ENCODE measurements around the gene UGCG.

DNA sequence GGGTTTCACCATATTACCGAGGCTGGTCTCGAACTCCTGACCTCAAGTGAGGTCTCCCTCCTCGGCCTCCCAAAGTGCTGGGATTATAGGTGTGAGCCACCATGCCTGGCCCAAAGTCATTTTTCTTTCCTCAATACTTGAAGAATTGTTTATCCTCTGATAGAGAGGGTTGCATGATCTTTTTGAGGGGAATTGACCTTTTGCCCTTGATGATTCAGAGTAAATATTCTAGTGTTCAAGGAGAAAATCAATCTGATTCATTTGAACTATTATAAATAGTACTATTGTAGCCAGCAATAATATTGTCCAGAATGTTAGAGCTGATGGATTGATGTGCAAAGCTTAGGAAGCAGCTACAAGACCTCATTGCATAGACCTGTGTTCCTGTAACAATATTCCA, 47.1 kb downstream of the UGCG start:
- TF ChIP-seq POLR2AphosphoS5 (IDR thresholded peaks at IDR 0.05; ENCODE audit: borderline replicate concordance, low read depth, low read length) = no peak
- TF ChIP-seq EZH2 (IDR thresholded peaks at IDR 0.05) = no peak
- no peak for TF ChIP-seq FOXP2 (optimal IDR thresholded peaks at IDR 0.05; ENCODE audit: control extremely low read depth, extremely low read length, insufficient read depth)

Data from SK-N-MC (cell line).